ENCODE results near the gene OR2T33. TPM values are rescaled to one million over a fixed set of nuclear protein-coding genes. Genes with fewer than 3 reads are reported as not detected.
"Not testable (repeated sequence)": the region's sequence is repeated elsewhere in the genome, so short reads cannot be mapped to it uniquely, and the experiment has no call there.

The OR2T33 gene, protein sequence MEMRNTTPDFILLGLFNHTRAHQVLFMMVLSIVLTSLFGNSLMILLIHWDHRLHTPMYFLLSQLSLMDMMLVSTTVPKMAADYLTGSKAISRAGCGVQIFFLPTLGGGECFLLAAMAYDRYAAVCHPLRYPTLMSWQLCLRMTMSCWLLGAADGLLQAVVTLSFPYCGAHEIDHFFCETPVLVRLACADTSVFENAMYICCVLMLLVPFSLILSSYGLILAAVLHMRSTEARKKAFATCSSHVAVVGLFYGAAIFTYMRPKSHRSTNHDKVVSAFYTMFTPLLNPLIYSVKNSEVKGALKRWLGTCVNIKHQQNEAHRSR
- total RNA-seq, result under 1 TPM in 1 of 4 donors, not detected in 3; 0.69 TPM

- TF ChIP-seq, protein P1, sequence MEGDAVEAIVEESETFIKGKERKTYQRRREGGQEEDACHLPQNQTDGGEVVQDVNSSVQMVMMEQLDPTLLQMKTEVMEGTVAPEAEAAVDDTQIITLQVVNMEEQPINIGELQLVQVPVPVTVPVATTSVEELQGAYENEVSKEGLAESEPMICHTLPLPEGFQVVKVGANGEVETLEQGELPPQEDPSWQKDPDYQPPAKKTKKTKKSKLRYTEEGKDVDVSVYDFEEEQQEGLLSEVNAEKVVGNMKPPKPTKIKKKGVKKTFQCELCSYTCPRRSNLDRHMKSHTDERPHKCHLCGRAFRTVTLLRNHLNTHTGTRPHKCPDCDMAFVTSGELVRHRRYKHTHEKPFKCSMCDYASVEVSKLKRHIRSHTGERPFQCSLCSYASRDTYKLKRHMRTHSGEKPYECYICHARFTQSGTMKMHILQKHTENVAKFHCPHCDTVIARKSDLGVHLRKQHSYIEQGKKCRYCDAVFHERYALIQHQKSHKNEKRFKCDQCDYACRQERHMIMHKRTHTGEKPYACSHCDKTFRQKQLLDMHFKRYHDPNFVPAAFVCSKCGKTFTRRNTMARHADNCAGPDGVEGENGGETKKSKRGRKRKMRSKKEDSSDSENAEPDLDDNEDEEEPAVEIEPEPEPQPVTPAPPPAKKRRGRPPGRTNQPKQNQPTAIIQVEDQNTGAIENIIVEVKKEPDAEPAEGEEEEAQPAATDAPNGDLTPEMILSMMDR (IDR thresholded peaks at IDR 0.05), result no peak
Measured at GRCh38 chr1:248277876-248278275, at the start of gene OR2T33. TSS of gene OR2T33 (minus strand) at chr1:248277976. CDS start at chr1:248273814, 4,162 bp downstream.

GRCh38 chr1:248324468-248324867 lies 46.7 kb upstream of the OR2T33 start, which contains the start of gene OR2M7:
TSS of gene OR2M7 (minus strand) at chr1:248324568. CDS start at chr1:248324568, 0 bp downstream.
- DNase-seq (ENCODE audit: low spot score), result no peak
- TF ChIP-seq, protein P1 (IDR thresholded peaks at IDR 0.05), result no peak
- ATAC-seq (ENCODE audit: low FRiP score), result no peak

More at GRCh38 chr1:248277876-248278275, at the start of gene OR2T33:
- ATAC-seq (ENCODE audit: low FRiP score) (no peak), DNase-seq (ENCODE audit: low spot score) (no peak)

GRCh38 chr1:248316796-248317195 lies 39.0 kb upstream of the OR2T33 start:
- no peak for ATAC-seq (ENCODE audit: low FRiP score)
- no peak for DNase-seq (ENCODE audit: low spot score)
- TF ChIP-seq, protein P1 (IDR thresholded peaks at IDR 0.05), result no peak

DNA sequence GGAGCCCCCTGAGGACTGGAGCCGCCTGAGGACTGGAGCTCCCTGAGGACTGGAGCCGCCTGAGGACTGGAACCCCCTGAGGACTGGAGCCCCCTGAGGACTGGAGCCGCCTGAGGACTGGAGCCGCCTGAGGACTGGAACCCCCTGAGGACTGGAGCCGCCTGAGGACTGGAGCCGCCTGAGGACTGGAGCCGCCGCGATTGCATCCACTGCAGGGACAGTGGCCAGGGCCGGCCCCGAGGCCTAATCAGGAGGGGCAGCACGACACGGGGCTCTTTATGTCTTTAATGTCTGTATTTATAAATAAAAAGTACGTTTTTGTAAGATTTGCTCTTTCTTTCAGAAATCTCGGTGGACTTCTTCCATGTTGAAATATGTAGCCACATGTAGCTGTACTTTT lies 29.0 kb upstream of the OR2T33 start:
- not testable (repeated sequence) for DNase-seq (ENCODE audit: low spot score)

DNA sequence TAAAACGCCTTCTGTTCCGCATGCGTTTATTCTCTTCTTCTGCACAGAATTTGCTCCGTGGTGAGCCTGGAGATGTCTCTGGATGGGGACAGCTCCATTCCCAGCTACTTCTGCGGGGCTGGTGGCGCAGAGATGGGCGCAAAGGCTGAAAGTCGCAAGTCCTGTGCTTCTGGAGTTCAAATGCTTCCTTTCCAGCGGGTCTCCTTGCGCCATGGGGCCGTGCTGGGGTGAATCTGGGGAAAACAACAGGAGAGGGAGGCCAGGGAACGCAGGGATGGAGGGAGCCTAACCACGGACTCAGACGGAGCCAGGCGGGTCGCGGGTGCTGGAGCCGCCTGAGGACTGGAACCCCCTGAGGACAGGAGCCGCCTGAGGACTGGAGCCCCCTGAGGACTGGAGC lies 28.3 kb upstream of the OR2T33 start:
- TF ChIP-seq, protein P1 (IDR thresholded peaks at IDR 0.05), result no peak
- DNase-seq (ENCODE audit: low spot score) (no peak), ATAC-seq (ENCODE audit: low FRiP score) (no peak)

More for the DNA sequence above, 29.0 kb upstream of the OR2T33 start:
- ATAC-seq (ENCODE audit: low FRiP score), result not testable (repeated sequence)

DNA sequence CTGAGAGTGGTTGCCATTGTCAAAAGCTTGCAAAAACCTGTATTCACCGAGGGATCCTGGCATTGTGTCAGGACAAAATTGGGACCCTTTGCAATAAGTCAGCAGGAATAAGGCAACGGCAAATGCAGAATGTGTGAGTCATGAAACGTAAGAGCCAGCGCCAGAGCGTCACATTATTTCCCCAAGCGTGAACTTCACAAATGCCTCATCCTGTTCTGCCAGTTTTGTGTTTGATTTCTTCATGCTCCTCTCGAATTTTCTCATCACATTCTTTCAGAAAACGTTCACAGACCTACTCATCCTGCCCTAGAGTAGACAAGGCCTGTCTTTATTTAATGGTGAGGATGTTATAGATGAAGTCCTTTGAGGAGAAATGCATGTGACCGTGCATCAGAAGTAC lies 27.9 kb upstream of the OR2T33 start:
- DNase-seq (ENCODE audit: low spot score); ATAC-seq (ENCODE audit: low FRiP score): not testable (repeated sequence)

DNA sequence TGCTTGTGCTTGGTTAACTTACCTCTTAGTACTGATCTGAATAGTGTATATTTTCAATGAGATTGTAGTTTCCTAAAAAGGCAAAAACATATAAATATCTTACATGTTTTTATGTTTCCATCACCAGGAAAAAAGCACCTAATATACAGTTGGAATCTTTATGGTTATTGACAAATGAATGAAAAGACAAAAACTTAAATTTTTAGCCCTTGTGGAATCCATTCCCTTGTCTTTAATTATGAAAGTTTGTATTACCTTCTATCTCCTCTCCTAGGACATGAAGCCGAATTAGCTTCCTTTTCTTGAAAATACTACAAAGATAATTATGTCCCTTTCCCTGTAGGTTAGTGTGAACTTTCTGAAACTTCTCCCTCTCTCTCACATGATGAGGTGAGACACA lies 25.5 kb upstream of the OR2T33 start, which contains the start of gene OR2T12:
Gene OR2T12, minus strand, starts transcription at position 101 of the 400 bp plus-strand sequence. CDS start 7,846 bp downstream, outside the sequence.
- ATAC-seq (ENCODE audit: low FRiP score) (no peak), DNase-seq (ENCODE audit: low spot score) (no peak)
- TF ChIP-seq, protein P1 (IDR thresholded peaks at IDR 0.05), result no peak

DNA sequence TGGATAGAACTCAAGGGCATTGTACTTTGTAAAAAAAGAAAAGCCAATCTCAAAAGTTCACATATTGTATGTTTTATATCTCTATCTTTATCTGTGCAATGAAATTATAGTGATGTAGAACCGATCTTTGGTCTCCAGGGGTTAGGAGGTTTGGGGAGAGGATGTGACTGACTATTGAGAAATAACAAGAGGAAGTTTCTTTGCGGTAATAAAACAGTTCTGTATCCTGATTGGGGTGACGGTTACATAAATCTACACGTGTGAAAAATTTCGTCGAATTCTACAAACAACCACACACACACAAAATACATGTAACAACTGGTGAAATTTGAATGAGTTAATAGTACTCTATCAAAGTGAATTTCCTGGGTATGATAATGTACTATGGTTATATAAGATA lies 10.6 kb upstream of the OR2T33 start:
- DNase-seq (ENCODE audit: low spot score) (no peak), ATAC-seq (ENCODE audit: low FRiP score) (no peak)
- TF ChIP-seq, protein P1 (IDR thresholded peaks at IDR 0.05), result no peak

- DNase-seq (ENCODE audit: low spot score); ATAC-seq (ENCODE audit: low FRiP score): not testable (repeated sequence)
Measured at GRCh38 chr1:248273225-248273624, 4.6 kb downstream of the OR2T33 start.

All from omental fat pad (tissue), 4 donors.